WTC11 (cell line): ENCODE results near the gene FIZ1. TPM values are rescaled to one million over a fixed set of nuclear protein-coding genes. Genes with fewer than 3 reads are reported as not detected.

Source experiments
- ATAC-seq: fragments of 200-7000 bp; cut with Tn5 transposase; 2 replicates; pipeline ENCODE4 v1.10.0; 2021; ENCODE audit warnings: mild to moderate bottlenecking, moderate library complexity
- CTCF ChIA-PET: fragments of 300-600 bp; sonication (Branson Sonifier 250); formaldehyde crosslinking; loops from one replicate; lab custom pipeline; 2021; ENCODE audit warnings: antibody characterized with exemption; lab: Charles Lee
- POLR2A ChIA-PET: fragments of 350-600 bp; sonication (Branson Sonifier 250); formaldehyde crosslinking; loops from one replicate; lab custom pipeline; 2021; ENCODE audit warnings: antibody characterized with exemption; lab: Charles Lee
- DNase-seq: peaks from one replicate; pipeline ENCODE4 v3.0.0; 2021; ENCODE audit warnings: low spot score
- H3K27ac Mint-ChIP-seq: 2 replicates; pipeline ENCODE4 v1.8.0; 2021; ENCODE audit warnings: mixed read lengths
- H3K27me3 Mint-ChIP-seq: 2 replicates; pipeline ENCODE4 v1.8.0; 2021; ENCODE audit warnings: low read depth, mild to moderate bottlenecking, moderate library complexity, mixed read lengths
- H3K36me3 Mint-ChIP-seq: 2 replicates; pipeline ENCODE4 v1.8.0; 2021; ENCODE audit warnings: mixed read lengths
- H3K4me1 Mint-ChIP-seq: 2 replicates; pipeline ENCODE4 v1.8.0; 2022; ENCODE audit warnings: mixed read lengths
- H3K4me3 Mint-ChIP-seq: 2 replicates; pipeline ENCODE4 v1.8.0; 2021; ENCODE audit warnings: mild to moderate bottlenecking, moderate library complexity, mixed read lengths
- H3K9me3 Mint-ChIP-seq: 2 replicates; pipeline ENCODE4 v1.8.0; 2021; ENCODE audit warnings: mixed read lengths
- ELF4 ChIP-seq: sonication (generic); formaldehyde crosslinking; IDR thresholded peaks from 2 replicates; pipeline ENCODE4 v1.8.1; 2022; ENCODE audit warnings: low read depth, mild to moderate bottlenecking, moderate library complexity, missing genetic modification reagents
- HMGA2 ChIP-seq: fragments of 250-450 bp; sonication (Bioruptor Pico); IDR thresholded peaks from 2 replicates; pipeline ENCODE4 v1.4.0; 2021; ENCODE audit warnings: mild to moderate bottlenecking, moderate library complexity
- IRF2 ChIP-seq: sonication (generic); formaldehyde crosslinking; IDR thresholded peaks from 2 replicates; pipeline ENCODE4 v1.8.0; 2022; ENCODE audit warnings: low read depth, missing genetic modification reagents, borderline replicate concordance
- JAZF1 ChIP-seq: fragments of 250-450 bp; sonication (Bioruptor Pico); IDR thresholded peaks from 2 replicates; pipeline ENCODE4 v1.9.0; 2021; ENCODE audit warnings: moderate library complexity, mild to moderate bottlenecking, inconsistent platforms
- PRRX2 ChIP-seq: fragments of 250-450 bp; sonication (Bioruptor Pico); IDR thresholded peaks from 2 replicates; pipeline ENCODE4 v1.8.0; 2021; ENCODE audit warnings: mild to moderate bottlenecking
- RELA ChIP-seq: sonication (generic); formaldehyde crosslinking; IDR thresholded peaks from 2 replicates; pipeline ENCODE4 v1.8.1; 2022; ENCODE audit warnings: missing genetic modification reagents, mild to moderate bottlenecking, borderline replicate concordance
- SOX15 ChIP-seq: fragments of 250-450 bp; sonication (Bioruptor Pico); IDR thresholded peaks from 2 replicates; pipeline ENCODE4 v1.9.0; 2021; ENCODE audit warnings: mild to moderate bottlenecking
- ZBTB21 ChIP-seq: sonication (generic); formaldehyde crosslinking; IDR thresholded peaks from 2 replicates; pipeline ENCODE4 v1.8.1; 2023; ENCODE audit warnings: mild to moderate bottlenecking, missing genetic modification reagents, borderline replicate concordance
- total RNA-seq: library from RNA; stranded (reverse); gene quantifications from 3 replicates; pipeline ENCODE4 v1.2.3, GENCODE V29; 2021
- TF ChIP-seq, protein P1 (sequence below): sonication (generic); formaldehyde crosslinking; IDR thresholded peaks from 2 replicates; pipeline ENCODE4 v1.8.0; 2022; ENCODE audit warnings: missing genetic modification reagents
- TF ChIP-seq, protein P2 (sequence below): fragments of 250-450 bp; sonication (Bioruptor Pico); IDR thresholded peaks from 2 replicates; pipeline ENCODE4 v1.9.0; 2021; ENCODE audit warnings: moderate library complexity, mild to moderate bottlenecking, inconsistent platforms, borderline replicate concordance
- TF ChIP-seq, protein P3 (sequence below): fragments of 200-600 bp; IDR thresholded peaks from 2 replicates; pipeline ENCODE4 v1.8.0; 2022; ENCODE audit warnings: antibody characterized with exemption
- TF ChIP-seq, protein P4 (sequence below): sonication (generic); formaldehyde crosslinking; IDR thresholded peaks from 2 replicates; pipeline ENCODE4 v1.8.1; 2022; ENCODE audit warnings: mild to moderate bottlenecking, moderate library complexity, missing genetic modification reagents
- TF ChIP-seq, protein P5 (sequence below): fragments of 250-450 bp; sonication (Bioruptor Pico); IDR thresholded peaks from 2 replicates; pipeline ENCODE4 v1.9.0; 2021; ENCODE audit warnings: mild to moderate bottlenecking

The FIZ1 gene
- total RNA-seq, 1 experiment from 2014 or later, result 20.1 TPM

DNA sequence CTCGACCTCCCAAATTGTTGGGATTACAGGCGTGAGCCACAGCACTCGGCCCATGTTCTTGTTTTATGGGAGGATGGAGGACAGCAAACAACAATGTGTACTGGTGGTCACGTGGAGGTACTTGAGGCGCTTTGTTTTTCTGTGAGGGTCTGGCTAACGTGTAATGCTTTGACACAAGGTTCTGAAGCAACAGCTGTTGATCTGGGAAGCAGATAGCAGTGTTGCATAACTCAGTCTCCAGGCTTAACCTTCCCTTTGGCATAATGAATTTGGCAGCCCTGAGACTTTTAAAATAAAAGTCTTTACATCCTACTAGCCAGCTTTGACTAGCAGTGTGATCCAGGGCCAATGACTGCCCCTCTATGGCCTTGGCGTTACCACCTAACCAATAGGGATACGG, 34.5 kb upstream of the FIZ1 start (continued):
- TF ChIP-seq, protein P1, sequence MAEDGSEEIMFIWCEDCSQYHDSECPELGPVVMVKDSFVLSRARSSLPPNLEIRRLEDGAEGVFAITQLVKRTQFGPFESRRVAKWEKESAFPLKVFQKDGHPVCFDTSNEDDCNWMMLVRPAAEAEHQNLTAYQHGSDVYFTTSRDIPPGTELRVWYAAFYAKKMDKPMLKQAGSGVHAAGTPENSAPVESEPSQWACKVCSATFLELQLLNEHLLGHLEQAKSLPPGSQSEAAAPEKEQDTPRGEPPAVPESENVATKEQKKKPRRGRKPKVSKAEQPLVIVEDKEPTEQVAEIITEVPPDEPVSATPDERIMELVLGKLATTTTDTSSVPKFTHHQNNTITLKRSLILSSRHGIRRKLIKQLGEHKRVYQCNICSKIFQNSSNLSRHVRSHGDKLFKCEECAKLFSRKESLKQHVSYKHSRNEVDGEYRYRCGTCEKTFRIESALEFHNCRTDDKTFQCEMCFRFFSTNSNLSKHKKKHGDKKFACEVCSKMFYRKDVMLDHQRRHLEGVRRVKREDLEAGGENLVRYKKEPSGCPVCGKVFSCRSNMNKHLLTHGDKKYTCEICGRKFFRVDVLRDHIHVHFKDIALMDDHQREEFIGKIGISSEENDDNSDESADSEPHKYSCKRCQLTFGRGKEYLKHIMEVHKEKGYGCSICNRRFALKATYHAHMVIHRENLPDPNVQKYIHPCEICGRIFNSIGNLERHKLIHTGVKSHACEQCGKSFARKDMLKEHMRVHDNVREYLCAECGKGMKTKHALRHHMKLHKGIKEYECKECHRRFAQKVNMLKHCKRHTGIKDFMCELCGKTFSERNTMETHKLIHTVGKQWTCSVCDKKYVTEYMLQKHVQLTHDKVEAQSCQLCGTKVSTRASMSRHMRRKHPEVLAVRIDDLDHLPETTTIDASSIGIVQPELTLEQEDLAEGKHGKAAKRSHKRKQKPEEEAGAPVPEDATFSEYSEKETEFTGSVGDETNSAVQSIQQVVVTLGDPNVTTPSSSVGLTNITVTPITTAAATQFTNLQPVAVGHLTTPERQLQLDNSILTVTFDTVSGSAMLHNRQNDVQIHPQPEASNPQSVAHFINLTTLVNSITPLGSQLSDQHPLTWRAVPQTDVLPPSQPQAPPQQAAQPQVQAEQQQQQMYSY (CRISPR knock-in tag), result no peak
- TF ChIP-seq RELA (no peak), ELF4 (CRISPR knock-in tag) (no peak), SOX15 (CRISPR knock-in tag) (no peak)
- TF ChIP-seq, protein P2, sequence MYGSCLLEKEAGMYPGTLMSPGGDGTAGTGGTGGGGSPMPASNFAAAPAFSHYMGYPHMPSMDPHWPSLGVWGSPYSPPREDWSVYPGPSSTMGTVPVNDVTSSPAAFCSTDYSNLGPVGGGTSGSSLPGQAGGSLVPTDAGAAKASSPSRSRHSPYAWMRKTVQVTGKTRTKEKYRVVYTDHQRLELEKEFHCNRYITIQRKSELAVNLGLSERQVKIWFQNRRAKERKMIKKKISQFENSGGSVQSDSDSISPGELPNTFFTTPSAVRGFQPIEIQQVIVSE (CRISPR knock-in tag), result no peak

DNA sequence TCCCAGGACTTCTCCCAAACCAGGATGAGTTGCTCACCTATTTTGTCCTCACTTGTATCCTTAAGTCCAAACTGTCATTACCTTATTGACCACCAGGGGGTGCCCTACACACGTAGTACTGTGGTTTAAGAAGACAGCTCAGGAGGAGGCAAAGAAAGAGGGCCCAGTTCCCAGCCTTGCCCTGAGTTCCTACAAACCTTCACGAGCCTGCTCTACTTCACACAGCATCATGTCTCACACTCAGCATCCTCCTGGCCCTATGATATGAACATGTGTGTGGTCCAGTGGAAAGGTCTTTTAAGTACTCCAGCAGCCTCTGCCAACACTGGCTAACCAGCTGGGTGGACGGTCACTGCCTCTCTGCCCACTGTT, 33.1 kb upstream of the FIZ1 start:
- peaks cover 9% of the 10 kb centered on the region; the same call in 1 of the 2 replicates for H3K27me3 Mint-ChIP-seq
- CTCF ChIA-PET, result interaction anchor here (0.5 to 3.9 kb wide), 45 partner anchors 8 to 1210 kb away, joined by 3 to 55 read pairs (median 4); partner anchors contain the start of genes CCDC106, FIZ1, ISOC2 and NAT14
- TF ChIP-seq, protein P3, sequence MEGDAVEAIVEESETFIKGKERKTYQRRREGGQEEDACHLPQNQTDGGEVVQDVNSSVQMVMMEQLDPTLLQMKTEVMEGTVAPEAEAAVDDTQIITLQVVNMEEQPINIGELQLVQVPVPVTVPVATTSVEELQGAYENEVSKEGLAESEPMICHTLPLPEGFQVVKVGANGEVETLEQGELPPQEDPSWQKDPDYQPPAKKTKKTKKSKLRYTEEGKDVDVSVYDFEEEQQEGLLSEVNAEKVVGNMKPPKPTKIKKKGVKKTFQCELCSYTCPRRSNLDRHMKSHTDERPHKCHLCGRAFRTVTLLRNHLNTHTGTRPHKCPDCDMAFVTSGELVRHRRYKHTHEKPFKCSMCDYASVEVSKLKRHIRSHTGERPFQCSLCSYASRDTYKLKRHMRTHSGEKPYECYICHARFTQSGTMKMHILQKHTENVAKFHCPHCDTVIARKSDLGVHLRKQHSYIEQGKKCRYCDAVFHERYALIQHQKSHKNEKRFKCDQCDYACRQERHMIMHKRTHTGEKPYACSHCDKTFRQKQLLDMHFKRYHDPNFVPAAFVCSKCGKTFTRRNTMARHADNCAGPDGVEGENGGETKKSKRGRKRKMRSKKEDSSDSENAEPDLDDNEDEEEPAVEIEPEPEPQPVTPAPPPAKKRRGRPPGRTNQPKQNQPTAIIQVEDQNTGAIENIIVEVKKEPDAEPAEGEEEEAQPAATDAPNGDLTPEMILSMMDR, result peak; percentile 87
- TF ChIP-seq HMGA2 (CRISPR knock-in tag) (no peak), ZBTB21 (CRISPR knock-in tag) (no peak), RELA (no peak), PRRX2 (CRISPR knock-in tag) (no peak), IRF2 (CRISPR knock-in tag) (no peak), JAZF1 (CRISPR knock-in tag) (no peak)
- TF ChIP-seq, protein P4, sequence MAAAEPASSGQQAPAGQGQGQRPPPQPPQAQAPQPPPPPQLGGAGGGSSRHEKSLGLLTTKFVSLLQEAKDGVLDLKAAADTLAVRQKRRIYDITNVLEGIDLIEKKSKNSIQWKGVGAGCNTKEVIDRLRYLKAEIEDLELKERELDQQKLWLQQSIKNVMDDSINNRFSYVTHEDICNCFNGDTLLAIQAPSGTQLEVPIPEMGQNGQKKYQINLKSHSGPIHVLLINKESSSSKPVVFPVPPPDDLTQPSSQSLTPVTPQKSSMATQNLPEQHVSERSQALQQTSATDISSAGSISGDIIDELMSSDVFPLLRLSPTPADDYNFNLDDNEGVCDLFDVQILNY (CRISPR knock-in tag), result no peak
- TF ChIP-seq, protein P5, sequence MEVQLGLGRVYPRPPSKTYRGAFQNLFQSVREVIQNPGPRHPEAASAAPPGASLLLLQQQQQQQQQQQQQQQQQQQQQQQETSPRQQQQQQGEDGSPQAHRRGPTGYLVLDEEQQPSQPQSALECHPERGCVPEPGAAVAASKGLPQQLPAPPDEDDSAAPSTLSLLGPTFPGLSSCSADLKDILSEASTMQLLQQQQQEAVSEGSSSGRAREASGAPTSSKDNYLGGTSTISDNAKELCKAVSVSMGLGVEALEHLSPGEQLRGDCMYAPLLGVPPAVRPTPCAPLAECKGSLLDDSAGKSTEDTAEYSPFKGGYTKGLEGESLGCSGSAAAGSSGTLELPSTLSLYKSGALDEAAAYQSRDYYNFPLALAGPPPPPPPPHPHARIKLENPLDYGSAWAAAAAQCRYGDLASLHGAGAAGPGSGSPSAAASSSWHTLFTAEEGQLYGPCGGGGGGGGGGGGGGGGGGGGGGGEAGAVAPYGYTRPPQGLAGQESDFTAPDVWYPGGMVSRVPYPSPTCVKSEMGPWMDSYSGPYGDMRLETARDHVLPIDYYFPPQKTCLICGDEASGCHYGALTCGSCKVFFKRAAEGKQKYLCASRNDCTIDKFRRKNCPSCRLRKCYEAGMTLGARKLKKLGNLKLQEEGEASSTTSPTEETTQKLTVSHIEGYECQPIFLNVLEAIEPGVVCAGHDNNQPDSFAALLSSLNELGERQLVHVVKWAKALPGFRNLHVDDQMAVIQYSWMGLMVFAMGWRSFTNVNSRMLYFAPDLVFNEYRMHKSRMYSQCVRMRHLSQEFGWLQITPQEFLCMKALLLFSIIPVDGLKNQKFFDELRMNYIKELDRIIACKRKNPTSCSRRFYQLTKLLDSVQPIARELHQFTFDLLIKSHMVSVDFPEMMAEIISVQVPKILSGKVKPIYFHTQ, result no peak
- TF ChIP-seq, all 79 proteins: peak for 1
- H3K27ac Mint-ChIP-seq, result peak overlapping the region; percentile 80
- H3K4me3 Mint-ChIP-seq, result peak overlapping the region; percentile 20; the same call in 1 of the 2 replicates
- no peaks in the 10 kb centered on the region for H3K9me3 Mint-ChIP-seq
- DNase-seq, result peak; percentile 92
- ATAC-seq, result peak; percentile 61
- H3K36me3 Mint-ChIP-seq, result 0 out of 2 replicates have a peak, but pooled peaks cover 5% of the 10 kb centered on the region
- peaks cover 29% of the 10 kb centered on the region for H3K4me1 Mint-ChIP-seq
- POLR2A ChIA-PET, result interaction anchor here (0.9 to 2.9 kb wide), 5 partner anchors 8 to 88 kb away, joined by 3 to 8 read pairs (median 4); partner anchors contain the start of genes U2AF2, ZNF784 and ZNF865
